Spleen (tissue), 7 donors: Measurements from ENCODE around the gene C1orf141.

Experiments used
- POLR2A ChIP-seq, 3 donors: fragments of 450-650 bp; IDR thresholded peaks; one replicate each; pipeline ENCODE4 v1.5.1; 2017; ENCODE audit warnings: antibody characterized with exemption in 3 of 3, mild to moderate bottlenecking in 1 of 3
- TF ChIP-seq, protein P1 (sequence below), 11 experiments: fragments of 200-600 bp in 7 of 11; fragments of 450-650 bp in 4 of 11; sonication (generic) in 4 of 11; IDR thresholded peaks in 8 of 11; conservative IDR thresholded peaks in 3 of 11; 1 replicate in 7 of 11; 2 replicates in 4 of 11; pipeline versions ENCODE4 v1.4.0 to v1.8.0; 2016 to 2021; ENCODE audit warnings: antibody characterized with exemption in 11 of 11, inconsistent platforms in 4 of 11, mild to moderate bottlenecking in 1 of 11
- donor health status: DM: no; HTN: no; CAD: no; lungs with moderate emphysema.
- donor health status: DM: no; HTN: no; CAD: no.
- donor health status: DM: no; HTN: no; CAD: no.

DNA sequence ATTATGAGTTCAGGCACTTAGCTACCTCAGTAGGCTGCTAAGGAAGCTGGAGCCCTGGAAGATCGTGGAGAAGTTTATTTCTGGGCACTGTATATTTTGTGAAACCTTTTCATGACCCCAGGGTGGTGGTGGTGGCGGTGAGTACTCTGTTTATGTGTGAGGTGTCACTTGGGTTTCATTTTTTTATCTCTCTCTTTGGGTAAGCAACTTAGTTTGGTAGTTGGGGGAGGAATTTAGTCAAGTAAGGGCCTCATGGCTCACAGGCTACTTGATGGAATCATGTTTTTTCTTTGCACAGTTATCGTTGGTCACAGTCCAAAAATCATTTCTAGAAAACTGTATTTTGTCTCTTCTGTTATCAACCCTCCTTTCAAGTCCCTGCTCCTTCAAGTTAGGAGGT is 33.9 kb downstream of the C1orf141 start:
- no peak for TF ChIP-seq POLR2A (IDR thresholded peaks at IDR 0.05)
- TF ChIP-seq, protein P1, sequence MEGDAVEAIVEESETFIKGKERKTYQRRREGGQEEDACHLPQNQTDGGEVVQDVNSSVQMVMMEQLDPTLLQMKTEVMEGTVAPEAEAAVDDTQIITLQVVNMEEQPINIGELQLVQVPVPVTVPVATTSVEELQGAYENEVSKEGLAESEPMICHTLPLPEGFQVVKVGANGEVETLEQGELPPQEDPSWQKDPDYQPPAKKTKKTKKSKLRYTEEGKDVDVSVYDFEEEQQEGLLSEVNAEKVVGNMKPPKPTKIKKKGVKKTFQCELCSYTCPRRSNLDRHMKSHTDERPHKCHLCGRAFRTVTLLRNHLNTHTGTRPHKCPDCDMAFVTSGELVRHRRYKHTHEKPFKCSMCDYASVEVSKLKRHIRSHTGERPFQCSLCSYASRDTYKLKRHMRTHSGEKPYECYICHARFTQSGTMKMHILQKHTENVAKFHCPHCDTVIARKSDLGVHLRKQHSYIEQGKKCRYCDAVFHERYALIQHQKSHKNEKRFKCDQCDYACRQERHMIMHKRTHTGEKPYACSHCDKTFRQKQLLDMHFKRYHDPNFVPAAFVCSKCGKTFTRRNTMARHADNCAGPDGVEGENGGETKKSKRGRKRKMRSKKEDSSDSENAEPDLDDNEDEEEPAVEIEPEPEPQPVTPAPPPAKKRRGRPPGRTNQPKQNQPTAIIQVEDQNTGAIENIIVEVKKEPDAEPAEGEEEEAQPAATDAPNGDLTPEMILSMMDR (IDR thresholded peaks at IDR 0.05 in 8 of 11, conservative IDR thresholded peaks at IDR 0.05 in 3 of 11), result no peak
